Measurements from ENCODE around the gene RNPS1.

The RNPS1 gene

DNA sequence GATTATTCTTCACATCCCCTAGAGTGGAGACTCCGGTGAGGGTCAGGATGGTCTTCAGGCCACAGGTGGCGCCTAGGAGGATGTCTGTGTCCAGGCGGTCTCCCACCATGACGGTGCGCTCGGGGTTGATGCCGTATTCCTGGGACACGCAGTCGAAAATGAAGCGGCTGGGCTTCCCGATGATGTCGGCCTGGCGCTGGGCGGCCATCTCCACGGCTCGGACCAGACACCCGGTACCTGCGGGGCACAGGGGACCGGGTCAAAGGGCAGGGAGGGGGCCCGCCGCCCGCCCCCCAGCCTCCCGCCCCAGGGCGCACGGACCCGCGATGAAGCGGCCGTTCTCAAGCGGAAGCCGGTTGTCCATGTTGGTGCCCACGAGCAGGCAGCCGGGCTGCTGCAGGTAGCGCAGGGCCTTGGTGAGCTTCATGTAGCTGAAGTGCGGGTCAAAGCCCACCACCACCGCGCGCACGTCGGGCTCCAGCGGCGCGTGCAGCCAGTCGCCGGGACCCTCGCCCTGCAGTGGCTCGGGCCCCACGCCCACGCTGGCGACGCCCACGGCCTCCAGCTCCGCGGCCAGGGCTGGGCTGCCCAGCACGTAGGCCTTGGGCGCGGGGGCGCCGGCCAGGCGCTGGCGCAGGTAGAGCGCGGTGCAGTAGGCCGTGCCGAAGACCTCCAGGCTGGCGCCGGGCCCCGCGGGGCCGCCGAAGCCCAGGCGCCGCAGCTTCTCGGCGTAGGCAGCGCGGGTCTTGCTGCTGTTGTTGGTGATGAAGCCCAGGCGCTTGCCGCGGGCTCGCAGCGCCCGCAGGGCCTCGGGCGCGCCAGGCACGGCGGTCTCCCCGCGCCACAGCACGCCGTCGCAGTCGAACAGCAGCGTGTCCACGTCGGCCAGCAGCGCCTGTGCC is 53.9 kb downstream of the RNPS1 start:
- no peak for DNase-seq (ENCODE audit: low spot score)

DNA sequence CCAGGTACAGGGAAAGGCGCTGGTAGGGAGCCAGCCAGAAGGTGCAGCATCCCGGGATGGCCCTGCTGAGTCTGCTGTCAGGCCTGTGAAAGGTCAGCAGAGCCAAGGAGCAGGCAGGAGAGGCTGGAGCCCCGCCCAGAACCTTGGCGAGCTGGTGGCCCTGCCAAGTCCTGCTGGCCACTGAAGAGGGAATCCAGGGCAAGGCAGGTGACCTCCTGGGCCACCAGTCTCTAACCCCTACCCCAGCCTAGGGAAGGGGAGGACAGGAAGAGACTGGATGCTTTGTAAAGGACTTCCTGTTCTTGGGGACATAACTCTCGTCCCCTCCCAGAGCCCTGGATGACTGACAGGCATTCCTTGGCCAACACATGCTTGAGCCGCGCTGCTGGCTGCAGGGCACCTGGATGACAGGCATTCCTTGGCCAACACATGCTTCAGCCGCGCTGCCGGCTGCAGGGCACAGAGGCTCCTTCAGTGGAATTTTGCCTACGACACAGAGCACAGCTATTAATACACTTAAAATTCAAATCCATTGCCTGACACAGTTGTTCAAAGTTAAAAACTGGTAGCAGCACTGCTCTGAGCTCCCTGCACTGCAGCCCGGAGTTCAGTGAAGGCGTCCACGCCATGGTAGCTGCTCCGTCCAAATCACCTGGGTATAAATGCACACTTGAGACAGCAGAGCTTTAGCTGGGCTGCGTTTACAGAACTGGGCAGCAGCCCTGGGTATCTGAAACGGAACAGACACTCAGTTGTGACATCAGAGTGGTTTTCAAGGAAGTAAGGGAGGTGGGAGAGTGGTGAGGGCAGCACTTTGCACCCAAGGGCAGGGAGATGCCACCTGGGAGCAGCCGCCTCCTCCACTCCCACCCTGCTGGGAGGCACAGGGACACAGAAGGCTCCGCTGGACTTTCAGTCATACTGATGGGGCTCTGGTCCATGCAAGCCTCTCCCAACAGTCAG is 55.3 kb downstream of the RNPS1 start:
- no peak for DNase-seq (ENCODE audit: low spot score)

DNA sequence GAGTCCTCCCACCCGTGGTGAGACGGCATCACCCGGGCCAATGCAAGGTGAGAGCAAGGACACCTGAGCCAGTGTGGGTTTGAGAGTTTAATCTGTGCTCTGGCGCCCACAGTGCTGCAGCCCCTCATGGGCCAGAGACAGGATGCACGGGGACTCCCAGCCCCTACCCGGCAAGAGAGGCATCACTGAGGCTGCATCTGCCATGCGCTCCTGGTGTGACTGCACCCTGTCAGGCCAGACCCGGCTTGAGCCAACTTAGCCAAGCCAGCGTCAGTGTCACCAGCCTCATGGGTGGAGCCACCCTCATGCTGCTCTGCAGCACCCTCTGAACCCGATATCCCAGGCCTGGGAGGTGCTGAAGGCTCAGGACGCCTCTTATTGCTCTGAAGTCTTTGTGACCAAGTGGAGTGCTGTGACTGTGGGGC is 56.0 kb downstream of the RNPS1 start:
- no peak for DNase-seq (ENCODE audit: low spot score)

DNA sequence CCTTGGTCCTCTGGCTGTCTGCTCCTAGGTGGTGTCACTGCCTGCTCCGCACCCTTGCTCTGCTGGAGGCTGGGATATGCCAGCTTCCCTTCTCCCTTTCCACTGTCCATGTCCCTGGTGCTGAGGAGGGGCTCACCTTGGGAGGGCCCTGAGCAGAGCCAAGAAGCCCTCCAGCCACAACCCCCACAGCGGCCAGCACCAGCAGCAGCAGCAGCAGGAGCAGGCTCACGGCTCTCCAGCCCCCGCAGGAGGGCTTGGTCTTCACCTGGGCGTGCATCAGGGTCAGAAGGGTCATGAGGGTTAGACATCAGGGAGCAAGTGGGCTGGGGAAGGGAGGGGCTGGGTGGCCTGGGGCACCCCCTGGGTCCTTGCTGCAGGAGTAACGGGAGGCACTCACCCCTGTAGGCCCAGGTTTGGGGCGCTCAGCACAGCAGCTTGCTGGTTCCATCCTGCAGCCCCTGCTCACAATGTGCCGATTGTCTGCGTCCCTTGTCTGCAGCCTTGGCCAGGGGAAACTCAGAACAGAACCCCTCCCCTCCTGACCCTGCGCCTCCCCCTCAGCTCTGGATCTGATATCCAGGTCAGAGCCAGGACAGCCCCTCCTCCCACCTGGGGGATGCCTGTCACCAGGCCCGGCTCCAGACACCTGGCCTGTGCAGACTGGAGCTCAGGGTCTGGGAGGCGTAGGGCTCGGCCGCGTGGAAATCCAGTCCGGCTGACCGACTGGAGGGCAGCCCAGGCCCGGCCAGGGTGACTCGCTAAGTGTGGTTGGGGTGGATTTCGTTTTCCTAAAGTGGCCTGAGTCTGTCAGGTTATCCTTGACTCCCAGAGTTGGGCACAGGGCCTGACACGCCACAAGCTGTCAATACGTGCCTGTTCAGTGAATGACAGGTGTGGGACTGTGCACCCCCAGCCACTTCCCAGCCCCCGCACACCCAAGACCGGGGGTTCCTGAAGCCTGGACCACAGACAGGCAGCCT is 57.2 kb downstream of the RNPS1 start, which contains the start of gene BRICD5:
TSS of gene BRICD5 (minus strand) at position 478 of the 980 bp plus-strand sequence. CDS start at position 448, 30 bp downstream.
- no peak for DNase-seq (ENCODE audit: low spot score)

DNA sequence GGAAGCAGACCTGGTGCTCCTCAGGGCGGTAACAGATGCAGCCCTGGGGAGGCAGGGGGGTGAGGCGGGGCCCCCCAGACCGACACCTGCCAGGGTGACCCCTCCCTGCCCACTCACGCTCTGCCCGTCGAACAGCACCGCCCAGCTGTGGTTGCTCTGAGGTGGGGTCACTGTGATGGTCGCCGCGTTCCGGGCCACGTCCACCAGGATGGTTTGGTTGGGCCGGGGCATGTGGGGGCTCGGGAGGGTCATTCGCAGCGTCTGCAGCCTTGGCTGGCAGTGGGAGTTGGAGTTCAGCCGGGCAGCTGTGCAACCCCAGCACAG is 58.0 kb downstream of the RNPS1 start:
- no peak for DNase-seq (ENCODE audit: low spot score)

DNA sequence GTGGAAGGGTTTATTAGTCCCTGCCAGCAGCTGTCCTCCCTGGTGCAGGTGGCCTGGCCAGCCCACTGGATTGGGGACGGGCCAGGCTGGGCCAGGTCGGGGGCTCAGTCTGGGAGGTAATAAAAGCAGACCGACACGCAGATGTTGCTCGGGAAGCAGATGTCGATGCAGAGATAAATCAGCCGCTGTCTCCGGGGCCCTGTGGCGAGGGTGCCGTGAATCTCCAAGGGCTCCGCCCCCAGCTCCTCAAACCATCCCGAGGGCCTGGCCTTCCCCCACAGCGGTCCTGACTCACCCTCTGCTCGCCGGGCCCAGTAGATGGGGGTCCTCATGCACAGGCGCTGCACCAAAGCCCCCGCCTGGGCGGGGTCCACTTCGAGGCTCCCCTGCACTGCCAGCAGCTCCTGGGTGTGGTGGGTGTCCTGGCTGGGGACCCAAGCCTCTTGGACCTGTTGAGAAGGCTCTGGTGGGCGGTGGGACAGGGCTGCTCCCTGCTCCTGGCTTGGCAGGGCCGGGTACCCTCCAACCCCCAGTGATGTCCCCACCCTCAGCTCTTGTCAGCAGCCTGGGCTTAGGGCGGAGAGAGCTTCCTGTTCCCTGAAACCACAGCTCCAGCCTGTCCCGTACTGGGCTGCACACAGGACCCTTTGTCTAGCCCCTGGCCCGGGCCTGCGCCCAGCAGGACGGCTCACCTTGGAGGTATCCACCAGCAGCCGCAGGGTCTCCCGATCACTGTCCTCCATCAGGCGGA is 58.5 kb downstream of the RNPS1 start:
- DNase-seq (ENCODE audit: low spot score), result no peak

DNA sequence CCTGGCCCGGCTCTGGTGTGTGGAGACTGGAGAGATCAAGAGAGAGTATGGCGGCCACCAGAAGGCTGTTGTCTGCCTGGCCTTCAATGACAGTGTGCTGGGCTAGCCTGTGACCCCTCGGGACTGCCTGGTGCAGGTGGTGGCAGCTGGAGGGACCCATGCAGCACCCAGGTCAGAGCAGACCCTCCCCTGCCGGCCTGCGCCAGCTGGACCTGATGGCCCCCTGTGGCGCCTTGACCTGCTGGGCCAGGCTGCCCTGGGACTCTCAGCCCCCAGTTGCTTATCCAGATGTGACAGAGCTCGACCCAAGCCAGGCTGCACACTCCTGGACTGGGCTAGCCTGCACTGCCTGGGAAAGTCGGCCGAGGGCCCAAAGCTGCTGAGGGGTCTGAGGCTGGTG is 59.2 kb downstream of the RNPS1 start:
- DNase-seq (ENCODE audit: low spot score), result no peak

DNA sequence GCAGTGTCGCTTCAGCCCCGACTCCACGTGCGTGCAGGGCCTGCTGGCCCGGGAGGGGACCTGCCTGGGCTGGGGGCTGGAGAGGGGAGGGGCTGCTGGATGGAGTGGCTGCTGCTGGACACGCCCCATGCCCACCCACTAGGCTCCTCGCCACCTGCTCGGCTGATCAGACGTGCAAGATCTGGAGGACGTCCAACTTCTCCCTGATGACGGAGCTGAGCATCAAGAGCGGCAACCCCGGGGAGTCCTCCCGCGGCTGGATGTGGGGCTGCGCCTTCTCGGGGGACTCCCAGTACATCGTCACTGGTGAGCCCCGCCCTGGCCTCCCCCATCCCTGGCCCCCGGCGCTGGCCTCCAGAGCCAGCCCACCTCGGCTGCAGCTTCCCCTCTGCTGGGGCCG is 59.6 kb downstream of the RNPS1 start:
- DNase-seq (ENCODE audit: low spot score), result no peak

DNA sequence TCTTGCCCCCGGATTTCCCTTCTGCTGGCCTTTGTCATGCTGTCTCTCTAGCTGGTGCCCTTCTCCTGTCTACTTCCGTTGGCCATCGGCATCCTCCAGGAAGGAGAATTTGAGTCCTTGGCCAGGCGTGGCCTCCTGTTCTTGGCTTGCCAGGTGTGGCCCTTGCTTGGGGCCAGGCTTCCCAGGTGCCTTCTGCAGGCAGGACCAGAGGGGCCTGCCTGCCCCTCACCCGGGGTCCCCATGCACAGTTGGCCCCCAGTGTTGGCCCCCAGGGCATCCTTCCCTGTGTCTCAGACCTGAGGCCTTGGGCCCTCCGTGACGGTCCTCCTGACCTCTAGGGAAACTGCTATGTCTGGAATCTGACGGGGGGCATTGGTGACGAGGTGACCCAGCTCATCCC is 60.1 kb downstream of the RNPS1 start:
- no peak for DNase-seq (ENCODE audit: low spot score)

DNA sequence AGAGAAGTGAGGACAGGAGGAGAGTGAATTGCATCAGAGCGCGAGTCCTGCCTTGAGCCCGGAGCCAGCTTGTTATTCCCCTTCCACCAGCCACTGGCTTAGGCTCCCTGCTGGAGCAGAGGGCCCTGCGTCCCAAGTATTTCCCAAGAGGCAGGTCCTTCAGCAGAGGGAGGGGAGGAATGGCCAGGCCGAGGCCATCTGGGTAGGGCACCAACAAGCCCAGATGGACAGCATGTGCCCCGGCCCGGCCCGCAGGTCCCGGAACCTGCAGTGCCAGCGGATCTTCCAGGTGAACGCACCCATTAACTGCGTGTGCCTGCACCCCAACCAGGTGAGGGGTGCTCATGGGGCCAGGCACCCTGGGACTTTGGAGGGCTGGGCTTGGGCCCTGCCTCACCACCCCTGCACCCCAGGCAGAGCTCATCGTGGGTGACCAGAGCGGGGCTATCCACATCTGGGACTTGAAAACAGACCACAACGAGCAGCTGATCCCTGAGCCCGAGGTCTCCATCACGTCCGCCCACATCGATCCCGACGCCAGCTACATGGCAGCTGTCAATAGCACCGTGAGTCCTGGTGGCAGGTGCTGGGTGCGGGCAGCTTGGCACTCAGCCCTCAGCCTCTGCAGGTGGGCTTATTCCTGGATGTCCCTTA is 61.0 kb downstream of the RNPS1 start:
- DNase-seq (ENCODE audit: low spot score), result no peak

DNA sequence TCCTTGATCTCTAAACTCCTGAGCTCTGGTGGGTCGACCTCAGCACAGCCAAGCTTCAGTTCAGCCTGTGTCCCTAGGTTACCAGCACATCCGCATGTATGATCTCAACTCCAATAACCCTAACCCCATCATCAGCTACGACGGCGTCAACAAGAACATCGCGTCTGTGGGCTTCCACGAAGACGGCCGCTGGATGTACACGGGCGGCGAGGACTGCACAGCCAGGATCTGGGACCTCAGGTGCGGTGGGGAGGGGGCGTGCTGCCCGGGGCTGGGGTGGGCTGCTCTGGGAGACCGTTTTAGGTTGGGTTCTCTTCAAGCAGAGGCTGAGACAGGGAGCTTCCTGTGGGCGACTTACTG is 61.5 kb downstream of the RNPS1 start:
- no peak for DNase-seq (ENCODE audit: low spot score)

DNA sequence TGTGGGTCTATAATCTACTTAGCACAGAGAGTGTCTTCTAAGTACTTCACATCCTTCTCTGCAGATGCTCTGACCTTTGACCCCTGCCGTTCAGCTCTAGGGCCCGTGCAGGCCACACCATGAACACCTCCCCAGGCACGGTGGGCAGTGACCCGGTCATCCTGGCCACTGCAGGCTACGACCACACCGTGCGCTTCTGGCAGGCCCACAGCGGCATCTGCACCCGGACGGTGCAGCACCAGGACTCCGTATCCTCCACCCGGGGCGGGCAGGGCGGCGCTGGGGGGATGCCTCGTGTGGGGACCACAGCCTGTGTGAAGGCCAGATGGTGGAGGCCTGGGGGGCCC is 62.0 kb downstream of the RNPS1 start:
- no peak for DNase-seq (ENCODE audit: low spot score)

DNA sequence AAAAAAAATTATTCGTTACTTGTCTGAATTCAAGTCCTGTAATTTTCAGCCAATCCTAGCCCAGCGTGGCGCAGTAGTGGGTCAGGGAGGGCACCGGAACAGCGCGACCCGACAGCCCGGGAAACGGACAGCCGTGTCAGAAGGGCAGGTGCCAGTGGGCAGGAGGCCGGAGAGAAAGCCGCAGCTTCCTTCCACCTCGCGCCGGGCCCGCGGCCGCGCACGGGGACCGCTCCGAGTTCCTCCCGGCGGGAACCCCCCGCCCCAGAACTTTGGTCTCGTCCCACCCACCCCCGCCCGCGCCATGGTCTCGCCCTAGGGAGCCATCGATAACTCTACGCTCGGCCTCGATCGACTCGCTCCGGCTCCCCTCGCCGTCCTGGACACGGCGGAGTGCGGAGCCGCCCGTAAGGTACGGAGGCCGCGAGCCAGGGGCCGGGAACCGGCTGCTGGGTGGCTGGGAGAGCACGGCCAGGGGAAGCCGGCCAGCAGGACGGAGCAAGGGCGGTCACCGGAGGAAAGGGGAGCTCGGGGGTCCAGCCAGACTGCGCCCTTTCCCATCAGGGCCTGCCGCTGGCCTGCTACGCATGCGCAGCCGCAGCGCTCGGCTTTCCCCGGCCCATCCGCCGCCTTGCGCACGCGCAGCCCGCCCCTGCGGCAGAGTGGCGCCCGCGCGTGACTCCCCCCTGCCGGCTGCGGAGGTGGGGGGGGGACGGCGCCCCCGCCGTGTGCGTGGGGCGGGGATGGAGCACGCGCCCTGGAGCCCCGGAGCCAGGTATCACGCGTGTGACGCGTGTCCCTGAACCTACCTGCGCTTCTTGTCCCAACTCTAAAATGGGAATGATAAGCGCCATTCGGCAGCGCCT is 62.6 kb downstream of the RNPS1 start, which contains the start of gene MLST8:
TSS of gene MLST8 (plus strand) at position 351 of the 863 bp plus-strand sequence. CDS start 632 bp downstream, outside the sequence.
- peak; percentile 93 for DNase-seq (ENCODE audit: low spot score)

DNA sequence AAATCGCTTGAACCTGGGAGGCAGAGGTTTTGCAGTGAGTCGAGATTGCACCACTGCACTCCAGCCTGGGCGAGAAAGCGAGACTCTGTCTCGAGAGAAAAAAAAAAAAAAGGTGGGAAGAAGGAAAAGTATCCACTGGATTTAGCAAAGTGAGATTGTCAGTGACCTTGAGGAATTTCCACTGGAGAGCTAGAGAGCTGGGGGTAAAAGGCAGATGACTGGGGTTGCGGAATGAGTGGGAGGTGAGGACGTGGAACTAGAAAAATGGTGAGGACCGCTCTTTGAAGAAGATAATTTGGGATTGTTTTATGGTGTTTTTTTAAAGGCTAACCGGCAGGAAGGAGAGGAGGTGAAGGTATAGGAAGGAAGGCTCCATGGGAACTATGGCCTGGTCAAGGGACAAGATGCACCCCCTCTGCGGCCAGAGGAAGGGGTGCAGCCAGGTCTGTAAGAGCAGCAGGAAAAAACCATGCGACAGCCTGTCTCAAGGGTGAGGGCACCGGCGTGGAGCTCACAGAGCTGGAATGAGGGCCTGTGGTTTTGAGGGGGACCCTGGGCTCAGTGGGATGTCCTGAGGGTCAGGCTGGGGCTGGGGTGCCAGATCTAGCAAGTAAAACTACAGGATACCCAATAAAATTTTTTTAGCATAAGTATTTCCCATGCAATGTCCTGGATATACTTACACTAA is 63.4 kb downstream of the RNPS1 start:
- no peak for DNase-seq (ENCODE audit: low spot score)
